ENCODE measurements around the gene ARGLU1. TPM values are rescaled to one million over a fixed set of nuclear protein-coding genes. Genes with fewer than 3 reads are reported as not detected.

Gene ARGLU1
- total RNA-seq, 1 experiment from 2014 or later, result 15.2 TPM

DNA sequence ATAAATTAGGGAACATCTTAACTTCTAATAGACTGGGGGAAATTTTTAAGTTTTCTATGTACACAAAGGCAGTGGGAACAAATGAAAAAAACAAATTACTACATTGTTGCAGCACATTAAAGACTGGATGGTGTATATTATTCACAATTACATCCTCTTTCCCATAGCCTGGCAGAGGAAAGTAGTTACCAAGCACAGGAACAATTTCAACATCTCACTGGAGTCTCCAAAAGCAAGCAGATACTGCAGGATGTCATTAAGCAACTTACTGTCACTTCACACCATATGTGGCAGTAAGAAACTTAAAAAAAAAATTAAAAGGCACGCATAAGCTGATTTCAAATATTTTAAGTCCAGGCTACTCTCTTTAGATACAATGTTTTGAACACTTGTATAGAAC, 26.1 kb downstream of the ARGLU1 start:
- DNase-seq (ENCODE audit: low read depth), result no peak

DNA sequence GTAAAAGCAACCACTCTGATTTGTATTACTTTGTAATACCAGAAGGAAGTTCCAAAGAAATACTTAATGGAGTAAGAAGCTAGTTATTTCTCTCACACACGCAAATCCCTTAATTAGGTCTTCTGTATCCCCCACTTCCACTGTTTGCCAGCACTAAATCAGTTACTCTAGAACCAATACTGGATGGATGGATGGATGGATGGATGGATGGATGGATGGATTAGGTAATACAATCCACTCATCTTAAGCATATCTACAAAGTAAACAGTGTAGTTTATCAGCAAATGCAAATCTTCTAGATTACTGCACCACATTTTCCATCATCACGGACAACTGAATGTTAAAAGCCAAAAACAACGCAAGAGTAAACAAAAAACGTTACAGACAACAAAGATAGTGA, 27.3 kb downstream of the ARGLU1 start:
- no peak for DNase-seq (ENCODE audit: low read depth)

DNA sequence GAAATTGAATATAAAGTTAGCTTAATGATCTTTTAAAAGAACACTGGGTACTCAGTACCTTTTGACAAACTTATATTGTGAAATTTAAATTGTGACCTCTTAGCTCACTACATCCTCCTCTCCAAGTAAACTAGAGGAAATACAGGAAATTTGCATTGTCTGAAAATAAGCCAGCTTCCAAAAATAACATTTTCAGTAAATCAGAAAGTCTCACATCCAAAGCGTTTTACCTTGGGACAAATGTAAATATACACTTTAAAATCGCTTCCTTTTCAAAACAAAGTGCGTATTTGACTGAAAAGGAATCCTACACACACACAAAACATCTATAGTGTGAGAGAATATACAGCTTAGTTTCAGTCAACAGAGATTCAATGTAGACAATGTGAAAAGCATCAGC, 30.4 kb downstream of the ARGLU1 start:
- DNase-seq (ENCODE audit: low read depth), result no peak

DNA sequence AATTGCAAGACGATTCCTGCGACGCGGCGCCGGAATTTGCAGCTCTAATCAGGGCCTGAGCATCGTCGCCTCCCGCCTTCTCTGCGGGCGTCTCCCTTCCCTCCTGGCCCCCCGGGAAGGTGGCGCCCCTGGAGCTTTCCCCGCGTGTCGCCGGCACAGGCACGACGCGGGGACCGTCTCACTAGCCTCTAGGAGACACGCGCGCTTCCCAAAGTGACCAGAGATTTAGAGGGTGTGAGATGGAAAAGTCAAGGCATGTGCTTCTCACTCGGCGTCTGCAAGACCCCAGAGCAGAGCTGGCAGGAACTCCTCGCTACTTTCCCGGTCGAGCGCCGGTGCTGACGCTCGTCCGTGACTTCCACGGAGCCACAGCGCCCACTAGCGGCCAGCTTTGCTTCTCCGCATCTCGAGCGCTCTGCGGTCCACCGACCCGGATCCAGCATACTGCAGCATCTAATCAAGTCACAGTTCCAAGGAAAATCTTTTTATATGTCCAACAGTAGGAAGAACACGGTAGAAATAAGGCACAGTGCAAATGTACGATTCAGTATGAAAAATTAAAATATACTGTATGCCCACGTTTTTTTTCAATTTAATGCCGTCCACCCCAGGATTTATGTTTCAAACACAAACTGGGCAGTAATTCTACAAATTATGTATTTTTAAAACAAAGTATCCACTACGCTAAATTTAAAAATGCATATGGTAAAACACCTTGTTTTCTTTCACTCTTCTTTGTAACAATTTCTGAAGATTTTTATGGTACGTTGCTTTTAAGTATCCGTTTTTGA, 31.5 kb downstream of the ARGLU1 start:
- peak; percentile 79 for DNase-seq (ENCODE audit: low read depth)

DNA sequence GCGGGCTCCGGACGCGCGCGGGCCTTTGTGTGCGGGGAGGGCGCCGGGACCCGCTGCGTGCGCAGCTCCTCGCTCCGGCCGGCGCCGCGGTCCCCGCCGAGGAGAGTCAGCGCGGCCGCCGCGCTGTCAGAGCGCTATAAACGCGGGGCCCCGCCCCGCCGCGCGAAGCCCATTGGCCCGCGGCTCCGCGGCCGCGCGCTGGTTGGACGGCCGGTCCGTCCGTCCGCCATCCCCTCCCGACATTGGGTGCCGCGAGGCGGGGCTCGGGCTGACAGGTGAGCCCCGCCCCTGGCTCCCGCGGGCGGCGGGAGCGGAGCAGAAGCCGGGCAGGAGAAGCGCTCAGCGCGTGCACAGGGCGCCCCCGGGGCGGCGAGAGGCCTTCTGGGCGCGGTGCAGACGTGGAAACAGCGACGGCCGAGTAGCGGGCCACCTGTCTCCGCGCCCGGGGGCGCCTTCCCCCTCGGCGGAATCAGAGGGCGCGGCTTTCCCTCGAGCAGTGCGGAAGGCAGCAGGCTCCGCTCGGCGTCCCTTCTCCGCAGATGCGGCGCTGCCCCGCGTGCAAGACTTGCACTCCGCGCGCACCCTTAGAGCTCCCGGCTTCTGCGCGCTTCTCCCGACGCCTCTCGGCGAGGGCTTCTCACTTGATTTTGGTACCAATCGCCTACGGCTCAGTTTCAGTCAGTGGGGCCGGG, 32.2 kb downstream of the ARGLU1 start, which contains the start of gene EFNB2:
TSS of gene EFNB2 (minus strand) at position 111 of the 692 bp plus-strand sequence. CDS start 698 bp downstream, outside the sequence.
- peak; percentile 88 for DNase-seq (ENCODE audit: low read depth)

DNA sequence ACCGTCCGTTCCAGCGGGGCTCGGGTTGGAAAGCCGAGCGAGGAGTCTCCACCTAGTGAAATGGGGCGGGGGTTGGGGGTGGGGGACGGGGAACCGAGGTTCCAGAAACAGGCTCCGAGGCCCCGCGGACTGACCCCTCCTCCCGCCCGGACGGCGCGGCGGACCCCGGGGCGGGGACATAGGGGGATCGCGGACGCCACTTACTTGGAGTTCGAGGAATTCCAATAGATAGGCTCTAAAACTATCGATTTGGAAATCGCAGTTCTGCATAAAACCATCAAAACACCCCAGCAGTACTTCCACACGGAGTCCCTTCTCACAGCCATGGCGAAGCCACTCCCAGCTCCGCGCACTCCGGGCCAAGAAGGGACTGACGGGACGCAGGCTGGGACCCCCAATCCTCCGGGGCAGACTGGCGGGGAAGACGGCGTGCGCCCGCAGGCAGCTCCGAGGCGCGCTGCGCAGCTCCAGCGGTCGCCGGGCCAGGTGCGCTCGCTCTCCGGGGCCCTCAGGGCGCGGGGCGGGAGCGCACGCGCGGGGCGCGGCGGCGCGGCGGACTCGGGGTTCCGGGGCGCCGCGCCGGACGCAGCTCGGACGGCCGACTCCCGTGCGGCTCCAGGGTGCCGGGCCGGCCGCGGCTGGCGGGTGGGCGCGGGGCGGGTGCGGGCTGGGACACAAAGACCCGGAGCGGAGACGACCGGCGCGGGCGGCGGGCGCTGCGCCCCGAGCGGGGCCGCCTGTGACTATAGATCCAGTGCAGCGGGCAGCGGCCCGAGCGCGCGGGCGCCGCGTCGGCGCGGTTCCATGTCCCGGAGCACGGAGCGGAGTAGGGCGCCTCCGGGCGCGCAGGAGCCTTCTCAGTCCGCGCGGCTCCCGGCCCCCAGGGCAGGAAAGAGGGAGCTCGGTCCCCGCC, 33.0 kb downstream of the ARGLU1 start:
- DNase-seq (ENCODE audit: low read depth), result peak; percentile 19

DNA sequence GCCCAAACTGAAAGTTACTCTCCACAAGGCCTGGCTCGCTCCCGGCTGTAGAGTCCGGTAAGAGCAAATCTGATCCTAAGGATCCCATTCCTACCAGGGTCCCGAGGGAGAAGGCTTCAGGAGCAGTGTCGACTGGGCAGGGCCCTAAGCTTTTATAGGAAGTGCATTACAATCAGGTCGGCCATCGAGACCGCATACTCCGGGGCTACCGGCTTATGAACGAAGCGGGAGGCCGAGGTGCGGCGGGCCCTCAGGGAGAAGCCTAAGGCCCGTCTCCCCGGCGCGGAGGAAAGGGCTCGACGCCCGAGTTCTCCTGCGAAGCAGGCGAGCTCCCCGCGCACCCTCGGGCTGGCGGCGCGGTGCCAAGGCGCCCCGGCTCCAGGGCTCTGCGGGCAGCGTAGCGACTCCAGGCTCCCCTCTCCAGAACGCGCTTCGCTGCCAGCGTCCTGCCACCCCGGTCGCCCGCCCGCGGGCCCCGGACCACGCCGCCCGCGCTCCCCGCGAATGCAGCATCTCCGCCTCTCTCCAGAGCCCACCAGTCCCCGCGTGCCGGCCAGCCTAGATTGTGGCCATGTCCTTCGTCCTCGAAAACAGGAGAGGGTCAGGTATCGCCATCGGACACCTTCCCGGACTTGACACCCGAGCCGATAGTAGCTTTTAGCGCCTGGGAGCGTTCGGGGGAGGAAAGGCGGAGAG, 33.8 kb downstream of the ARGLU1 start:
- DNase-seq (ENCODE audit: low read depth), result peak; percentile 68

DNA sequence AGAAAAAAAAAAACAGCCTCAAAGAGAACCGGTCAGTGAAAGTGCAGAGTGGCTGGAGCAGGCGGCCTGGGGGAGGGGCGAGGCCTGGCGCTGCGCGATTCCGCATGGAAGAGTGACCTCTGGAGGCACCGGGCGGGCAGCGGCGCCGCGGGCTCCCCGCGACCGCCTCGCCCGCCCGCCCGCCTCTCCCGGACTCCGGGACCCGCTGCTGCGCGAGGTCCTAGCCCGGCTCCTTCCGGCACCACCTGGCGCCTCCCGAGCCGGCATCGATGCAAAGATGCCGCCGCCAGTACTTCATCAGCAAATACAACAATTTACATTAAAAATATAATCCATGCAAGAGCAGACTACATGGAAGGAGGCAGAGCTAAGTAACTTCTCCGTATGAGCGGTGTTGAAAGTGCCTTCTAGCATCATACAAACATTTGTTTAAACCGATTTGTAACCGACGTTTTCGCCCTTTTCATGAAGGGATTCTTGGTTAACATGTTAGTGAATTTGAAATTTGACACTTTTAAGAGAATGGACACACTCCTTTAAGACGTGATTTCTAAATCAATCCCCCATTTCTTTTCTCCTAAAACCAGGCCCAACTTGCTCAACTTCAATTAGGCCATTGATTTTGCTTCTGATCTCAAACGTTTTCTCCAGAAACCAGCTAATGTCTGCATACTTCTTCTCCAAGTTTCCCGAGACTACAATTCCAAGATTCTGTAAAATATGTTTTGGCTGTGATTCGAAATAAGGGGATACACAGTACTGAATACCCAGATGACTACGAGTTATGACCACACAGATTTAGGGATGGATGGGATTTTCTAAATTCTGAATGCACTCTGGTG, 34.6 kb downstream of the ARGLU1 start:
- peak; percentile 75 for DNase-seq (ENCODE audit: low read depth)

DNA sequence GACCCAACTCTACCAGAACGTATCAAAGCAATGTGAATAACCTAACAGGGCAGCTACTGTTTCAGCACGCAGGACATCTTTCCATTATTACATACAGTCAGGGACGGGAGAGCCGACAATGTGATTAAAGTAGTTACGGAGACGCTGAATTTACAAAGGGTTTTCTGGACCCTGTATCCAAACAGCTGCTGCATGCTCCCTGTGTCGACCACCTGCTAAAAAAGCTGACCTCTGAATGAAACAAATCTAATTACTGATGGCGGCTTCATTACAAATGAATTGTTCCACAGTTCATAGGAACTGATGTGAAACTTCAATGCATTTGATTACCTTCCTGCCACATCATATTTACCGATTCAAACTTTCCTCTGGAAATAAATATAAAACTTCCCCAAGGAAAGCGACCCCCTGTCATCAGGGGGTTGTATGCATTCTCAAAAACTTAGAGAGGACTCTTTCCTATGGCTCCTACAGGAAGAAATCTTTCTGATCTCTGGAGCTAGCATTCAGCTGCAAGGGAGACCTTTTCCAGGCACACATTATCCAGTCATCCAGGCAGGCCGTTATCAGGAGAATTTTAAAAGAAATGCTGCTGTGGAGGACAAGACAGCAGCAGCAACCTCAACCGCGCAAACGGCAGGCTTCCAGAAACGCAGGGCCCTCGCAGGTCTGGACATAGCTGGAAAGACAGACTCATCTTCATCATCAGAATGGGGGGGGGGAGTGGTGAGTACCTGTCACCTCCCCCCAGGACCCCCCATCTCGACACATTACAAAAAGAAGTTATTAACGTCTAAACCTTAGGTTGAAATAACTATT, 35.6 kb downstream of the ARGLU1 start:
- peak; percentile 49 for DNase-seq (ENCODE audit: low read depth)

DNA sequence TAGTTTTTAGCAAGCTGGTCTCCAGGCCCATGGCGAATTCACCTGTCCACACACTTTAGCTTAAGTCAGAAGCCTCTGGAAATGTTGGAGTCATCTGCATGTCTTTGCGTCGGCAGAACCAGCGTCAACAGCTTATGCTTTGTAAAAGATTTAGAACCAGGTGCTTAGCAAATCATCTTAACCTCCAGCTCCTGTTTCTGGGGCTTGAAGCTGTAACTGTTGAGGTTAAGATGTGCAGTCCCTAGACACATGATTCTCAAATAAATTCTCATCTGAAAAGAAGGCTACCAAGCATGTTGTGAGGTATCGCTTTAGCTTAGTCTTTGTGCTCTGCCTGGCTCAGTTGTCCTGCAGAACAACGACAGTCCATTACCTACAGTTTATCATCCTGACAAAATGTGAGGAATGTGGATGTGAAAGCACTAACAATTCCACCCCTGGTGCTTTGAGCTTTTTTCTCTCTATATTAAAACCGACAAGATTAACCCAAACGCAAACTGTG, 36.9 kb downstream of the ARGLU1 start:
- no peak for DNase-seq (ENCODE audit: low read depth)

DNA sequence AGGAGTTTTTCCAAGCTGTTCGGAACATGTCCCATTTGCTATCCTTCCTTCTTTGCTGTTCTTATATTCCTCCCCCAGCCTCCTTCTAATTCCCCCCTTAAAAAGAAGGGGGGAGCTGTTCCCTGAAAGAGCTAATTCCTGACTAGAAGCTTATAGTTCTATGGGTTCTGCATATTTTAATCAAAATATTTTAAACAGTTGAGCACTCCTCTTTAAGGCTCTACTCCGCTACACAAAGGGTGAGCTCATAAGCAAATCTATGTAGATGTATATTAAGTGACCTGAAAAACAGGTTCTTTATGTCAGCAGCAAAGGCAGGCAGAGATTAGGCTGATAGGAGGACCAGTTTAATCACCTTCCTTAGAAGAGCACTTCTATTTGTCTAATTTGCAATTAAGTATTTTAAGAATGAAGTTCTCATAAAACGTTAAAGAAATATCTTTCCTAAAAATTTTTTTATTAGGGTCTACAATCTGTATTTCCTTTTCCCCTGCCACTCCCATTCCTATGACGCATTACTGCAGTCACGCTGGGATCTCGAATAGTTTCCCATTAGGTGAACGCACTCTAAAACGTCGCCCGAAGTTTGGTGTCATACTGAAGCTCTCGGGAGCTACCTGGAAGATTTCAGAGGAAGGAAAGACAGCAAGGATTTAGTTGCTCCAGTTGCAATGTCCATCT, 37.6 kb downstream of the ARGLU1 start:
- no peak for DNase-seq (ENCODE audit: low read depth)

DNA sequence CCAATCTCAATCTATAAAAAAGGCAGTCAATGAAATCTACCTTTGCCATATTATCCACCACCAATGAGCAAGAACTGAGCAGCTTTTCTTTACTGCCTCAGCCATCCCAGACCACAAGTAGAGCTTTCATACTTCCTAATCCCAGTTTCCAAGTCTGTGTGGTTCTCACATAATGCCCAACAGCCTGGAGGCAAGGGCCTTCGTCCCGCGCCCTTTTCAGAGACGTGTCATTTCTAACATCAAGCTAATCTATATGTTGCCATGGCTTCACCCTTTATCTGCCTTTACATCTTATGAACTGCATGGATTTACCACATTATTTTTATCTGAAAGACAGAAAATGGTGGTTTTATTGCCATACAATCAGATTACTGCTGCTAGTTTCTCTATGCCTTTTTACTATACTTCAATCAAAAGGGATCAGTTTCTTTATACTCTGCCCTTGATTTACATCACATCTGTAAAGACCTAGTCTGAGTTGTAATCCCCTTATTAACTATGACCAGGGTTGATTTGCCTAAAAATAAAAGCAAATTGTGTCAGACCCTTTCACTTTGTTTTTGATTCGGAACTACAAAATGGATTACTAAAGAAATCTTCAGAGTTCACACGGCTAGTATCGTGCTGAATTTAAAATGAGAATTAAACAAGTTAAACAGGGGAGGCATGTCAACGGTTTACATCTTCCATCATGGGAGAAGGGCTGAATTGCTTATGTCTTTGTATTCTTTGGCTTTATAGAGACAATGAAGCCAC, 38.3 kb downstream of the ARGLU1 start:
- no peak for DNase-seq (ENCODE audit: low read depth)

DNA sequence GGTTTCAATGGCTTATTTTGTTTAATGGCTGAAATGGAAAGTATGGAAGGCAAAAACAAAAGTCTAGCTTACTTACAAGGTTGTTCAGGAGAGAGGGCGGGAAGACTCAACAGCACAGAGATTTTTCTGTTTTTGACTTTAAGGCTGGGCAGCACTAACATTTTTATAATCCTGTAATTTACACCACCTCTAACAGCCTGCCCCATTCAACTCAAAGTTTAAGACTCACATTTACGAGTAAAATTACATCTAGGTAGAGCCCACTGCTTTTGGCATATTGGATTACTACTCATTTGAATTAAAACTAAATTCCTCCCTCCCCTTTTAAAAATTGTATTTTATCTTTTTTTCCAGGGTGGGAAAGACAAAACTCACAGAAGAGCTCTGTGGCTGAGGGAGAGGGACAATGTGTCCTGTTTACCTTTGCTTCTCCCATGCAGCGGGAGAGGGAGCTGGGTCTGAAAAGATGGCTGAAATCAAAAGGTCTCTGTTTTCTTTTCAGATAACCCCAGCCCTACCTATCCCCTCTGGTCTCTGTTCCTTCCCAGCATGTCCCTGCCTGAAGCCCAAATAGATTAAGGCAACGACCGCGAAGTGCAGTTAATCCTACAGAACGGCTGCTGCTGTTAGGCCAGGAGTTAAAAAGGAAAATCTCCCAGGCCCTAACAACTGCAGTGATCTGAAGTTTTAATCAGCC, 39.1 kb downstream of the ARGLU1 start:
- DNase-seq (ENCODE audit: low read depth), result no peak

DNA sequence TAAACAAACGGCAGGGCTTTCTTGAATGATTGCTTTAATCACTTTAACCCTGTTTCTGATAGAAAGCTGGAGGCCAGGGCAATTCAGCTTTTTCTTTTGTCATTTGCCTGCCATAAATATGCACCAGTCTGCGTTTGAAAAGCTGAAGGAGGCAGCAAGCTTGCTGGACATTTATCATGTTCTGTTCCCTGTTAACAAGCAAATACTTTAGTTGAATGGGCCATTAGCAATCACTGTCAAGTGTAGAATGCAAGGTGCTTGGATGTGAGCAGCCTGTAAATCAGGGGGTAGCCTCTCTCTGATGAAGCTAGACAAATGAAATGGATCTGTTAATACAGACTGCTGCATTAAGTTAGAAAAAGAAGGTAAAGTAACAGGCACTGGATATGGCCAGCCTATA, 40.1 kb downstream of the ARGLU1 start:
- DNase-seq (ENCODE audit: low read depth), result no peak

DNA sequence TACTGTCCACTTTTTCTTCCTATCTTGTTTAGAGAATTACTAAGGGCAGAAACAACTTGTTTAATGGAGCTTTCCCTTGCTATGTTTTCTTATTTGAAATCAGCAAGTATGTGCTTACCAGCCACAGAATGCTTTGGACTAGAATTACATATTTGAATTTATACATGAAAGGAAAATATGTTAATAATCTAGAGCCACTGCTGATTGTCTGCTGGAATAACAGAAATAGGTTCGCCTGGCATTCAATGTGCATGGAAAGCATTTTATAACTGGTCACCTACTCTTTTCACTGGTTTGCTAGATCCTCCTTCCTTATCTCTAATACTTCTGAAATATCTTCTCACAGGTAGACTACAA, 40.5 kb downstream of the ARGLU1 start:
- DNase-seq (ENCODE audit: low read depth), result no peak

DNA sequence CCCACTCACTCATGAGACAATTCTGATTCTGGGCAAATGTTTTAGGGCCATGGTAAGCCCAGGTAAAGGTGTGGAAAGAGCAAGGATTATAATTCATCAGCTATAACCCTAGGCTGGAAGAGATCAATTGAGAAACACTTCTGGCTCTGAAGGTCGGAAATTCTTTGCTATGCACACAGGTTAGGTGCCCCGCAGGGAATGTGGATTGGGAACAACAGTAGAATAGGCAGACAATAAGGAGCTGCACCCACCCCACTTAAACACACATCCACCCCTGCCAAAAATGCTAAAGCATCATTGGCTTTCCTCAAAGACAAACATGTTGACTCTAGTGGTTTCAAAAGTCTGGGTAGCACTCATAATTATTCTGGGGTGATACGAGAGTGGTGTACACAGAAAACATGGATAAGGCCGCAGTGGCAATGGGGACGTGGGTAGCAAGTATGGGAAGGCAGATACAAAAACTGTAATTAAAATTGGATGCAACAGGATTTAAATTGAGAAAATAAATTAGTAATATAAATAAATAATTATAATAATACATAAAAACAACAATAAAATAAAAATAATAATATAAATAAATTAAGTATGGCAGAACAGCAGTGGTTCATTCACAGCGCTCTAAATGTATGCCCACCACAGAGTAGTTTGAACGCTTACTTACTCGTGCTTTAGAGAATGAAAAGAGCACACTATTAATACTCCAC, 41.0 kb downstream of the ARGLU1 start:
- DNase-seq (ENCODE audit: low read depth), result no peak

DNA sequence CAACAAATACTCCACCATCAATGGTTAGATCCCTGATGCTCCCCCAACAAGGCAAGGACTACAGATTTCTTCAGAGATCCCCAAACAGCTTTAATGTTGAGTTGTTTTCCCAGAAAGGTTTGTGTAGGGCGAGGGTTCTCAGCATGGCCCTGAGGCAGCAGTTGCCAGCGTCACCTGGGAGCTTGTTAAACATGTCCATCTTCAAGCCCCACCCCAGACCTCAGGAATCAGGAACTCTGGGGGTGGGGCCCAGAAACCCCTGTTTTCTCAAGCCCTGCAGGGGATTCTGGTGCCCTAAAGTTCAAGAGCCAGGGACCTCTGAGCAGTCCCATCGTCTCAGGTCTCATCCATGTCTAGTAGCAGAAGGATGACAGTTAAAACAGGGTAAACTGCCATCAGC, 42.1 kb downstream of the ARGLU1 start:
- no peak for DNase-seq (ENCODE audit: low read depth)
